Activated CD4-positive, alpha-beta T cell treated with anti-CD3 and anti-CD28 coated beads, Interleukin-2, Interleukin-6, amounts not matched to agents 100 ng/mL and 50 ng/mL, durations not matched to agents 16 hours and 8 hours (primary cell): ENCODE results near the gene SPRR1B.
"Not testable (repeated sequence)": the region's sequence is repeated elsewhere in the genome, so short reads cannot be mapped to it uniquely, and the experiment has no call there.

Source experiments
- DNase-seq: peaks from one replicate; pipeline ENCODE4 v3.0.0-alpha.2; 2020

The SPRR1B gene

DNA sequence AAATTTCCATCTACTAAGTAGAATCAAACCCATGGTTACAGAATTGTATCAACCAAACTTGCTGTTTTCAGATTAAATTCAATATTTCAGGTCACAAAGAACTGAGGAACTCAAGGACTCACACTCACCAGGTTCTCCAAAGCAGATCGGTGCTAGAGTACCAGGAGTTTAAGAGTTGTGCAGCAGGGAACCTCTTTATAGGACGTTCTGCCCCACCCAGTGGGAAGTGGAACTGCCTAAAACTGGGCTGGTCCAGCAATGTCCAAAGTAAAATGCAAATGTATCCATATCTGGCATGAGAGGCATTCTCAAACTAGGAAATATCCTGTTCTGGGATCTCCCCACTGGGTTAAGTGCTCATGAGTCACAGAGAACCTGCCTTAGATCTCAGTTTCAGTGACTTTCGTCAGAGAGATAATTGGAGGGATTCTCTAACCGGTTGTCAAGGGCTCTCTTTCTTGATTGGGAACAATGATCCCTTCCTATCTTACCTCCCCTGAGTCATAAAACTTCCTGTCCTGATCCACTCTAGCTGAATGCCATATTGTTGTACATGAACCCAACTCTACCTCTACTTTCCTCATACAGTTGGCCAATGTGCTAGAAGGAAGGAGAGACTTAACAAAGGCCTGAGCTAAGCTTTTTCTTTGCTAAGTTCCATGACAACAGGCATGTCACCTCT lies 10.1 kb downstream of the SPRR1B start, which contains the start of gene SPRR2D:
SPRR2D (minus strand) TSS at position 171 of the 682 bp plus-strand sequence. CDS start 774 bp downstream, outside the sequence.
- no peak for DNase-seq

DNA sequence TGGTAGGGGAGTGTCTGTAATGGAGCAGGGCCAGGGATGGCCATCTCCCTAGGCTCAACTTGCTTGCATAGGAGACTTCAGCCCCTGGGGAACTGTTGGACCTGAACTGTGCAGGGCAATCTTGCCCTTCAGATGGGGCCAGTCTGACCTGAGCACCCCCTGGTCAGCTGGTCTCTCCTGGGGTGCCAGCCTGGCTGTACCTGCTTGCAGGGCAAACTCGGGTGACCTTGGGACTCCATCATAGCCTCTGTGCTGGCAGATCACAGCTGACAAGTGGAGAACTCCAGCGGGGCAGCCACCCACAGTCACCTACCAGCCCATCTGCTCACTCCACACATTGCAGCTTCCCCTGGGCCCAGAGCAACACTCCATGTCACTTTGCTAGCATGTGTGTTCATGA lies 18.2 kb downstream of the SPRR1B start:
- no peak for DNase-seq

DNA sequence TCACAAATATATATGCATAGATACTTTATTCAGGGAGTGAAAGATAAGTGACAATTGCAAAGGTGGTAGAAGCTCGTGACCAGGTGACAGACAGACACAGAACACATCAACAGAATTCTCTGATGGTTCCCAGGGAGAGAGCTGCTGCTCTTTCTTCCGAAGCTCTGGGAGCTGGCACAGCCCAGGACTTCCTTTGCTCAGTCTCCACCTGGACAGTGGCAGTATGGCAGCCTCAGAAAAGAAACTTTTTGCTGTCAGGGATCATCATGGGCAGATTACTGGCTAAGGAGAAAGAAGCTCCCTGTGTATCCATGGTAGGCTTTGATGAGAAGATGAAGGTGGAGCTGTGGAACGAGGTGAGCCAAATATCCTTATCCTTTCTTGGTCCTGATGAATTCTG lies 25.1 kb downstream of the SPRR1B start:
- DNase-seq, result not testable (repeated sequence)

DNA sequence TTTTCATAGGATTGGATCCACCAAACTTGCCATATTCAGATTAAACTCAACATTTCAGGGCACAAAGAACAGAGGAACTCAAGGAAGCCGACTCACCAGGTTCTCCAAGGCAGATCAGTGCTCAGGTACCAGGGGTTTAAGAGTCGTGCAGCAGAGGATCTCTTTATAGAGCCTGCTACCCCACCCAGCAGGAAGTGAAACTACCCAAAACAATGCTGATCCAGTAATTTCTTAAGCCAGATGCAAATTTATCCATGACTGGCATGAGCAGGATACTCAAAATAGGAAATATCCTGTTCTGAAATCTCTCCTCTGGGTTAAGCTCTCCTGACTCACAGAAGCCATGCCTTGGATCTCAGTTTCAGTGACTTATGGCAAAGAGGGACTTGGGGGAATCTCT lies 26.4 kb downstream of the SPRR1B start, which contains the start of gene SPRR2A:
SPRR2A (minus strand) TSS at position 138 of the 400 bp plus-strand sequence. CDS start 777 bp downstream, outside the sequence.
- DNase-seq, result no peak

DNA sequence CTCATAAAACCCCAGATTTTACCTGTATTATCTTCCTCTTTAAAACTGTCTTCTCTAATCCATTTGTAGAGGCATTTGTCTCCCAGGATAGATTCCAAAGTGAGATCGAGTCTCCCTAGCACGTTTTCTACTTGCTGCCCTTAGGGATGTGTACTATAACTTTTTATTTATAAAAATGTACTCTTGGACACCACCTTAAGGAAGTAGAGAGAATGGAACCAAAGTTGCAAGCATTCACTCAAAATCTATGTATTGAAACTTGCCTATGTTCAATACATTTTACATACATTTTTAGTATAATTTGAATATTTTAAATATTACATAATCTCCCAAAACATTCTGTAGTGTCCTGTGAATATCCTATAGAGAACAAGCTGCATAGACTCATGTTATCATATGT lies 27.2 kb downstream of the SPRR1B start:
- DNase-seq, result no peak

DNA sequence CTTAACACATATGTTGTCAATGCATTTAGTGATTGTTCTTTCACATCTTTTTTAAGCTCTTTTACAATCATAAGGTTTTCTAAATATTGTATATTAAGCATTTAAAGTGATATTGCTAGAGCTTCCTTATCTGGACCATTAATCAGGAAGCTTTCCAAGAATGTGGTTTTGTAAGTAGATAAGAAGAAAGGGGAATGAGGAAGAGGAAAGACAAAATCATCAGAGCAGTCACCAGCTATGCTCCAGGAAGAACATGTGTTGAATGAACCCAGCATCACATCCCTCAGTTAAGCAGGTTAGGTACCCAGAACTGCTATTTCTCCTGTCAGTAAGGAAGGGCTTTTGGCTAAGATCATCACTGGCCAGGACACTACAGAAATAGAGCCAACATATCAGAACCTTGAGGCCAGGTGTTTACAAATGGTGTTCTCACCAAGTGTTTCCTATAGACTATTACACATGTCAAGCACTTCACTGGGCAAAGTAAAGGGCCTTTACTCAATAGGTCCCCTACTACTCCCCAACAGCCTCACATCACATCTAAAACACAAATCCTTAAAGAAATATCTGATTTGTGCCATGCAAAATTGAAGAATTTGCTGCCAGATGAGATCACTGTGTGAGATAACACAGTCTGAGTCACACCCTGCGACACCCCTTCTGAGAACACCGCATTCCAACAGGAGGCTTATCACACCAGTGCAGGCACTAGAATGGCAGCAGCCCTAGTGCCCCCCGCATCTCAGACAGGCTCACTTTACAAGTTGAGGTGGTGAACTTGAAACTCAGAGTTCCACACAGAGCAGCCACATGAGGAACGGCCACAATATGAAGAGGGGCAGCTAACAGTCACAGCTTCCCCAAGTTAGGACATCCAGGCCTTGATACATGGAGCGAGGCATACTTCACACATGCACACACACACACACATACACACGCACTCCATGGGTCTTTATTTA lies 28.1 kb downstream of the SPRR1B start:
- no peak for DNase-seq

DNA sequence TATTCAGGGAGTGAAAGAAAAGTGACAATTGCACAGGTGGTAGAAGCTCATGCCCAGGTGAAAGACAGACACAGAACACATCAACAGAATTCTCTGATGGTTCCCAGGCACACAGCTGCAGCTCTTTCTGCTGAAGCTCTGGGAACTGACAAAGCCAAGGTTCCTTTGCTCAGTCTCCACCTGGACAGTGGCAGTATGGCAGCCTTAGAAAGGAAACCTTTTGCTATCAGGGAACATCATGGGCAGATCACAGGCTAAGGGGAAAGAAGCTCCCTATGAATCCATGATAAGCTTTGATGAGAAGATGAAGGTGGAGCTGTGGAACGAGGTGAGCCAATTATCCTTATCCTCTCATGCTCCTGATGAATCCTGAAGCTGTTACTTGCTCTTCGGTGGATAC lies 39.2 kb downstream of the SPRR1B start:
- DNase-seq, result no peak

DNA sequence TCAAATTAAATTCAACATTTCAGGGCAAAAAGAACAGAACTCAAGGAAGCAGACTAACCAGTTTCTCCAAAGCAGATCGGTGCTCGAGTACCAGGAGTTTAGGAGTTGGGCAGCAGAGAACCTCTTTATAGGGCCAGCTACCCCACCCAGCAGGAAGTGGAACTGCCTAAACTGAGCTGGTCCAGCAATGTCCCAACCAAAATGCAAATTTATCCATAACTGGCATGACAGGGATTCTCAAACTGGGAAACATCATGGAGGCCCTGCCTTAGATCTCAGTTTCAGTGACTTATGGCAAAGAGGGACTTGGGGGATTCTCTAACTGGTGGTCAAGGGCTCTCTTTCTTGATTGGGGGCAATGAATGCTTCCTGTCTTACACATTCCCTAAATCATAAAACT lies 40.5 kb downstream of the SPRR1B start, which contains the start of gene SPRR2B:
SPRR2B (minus strand) TSS at position 101 of the 400 bp plus-strand sequence. CDS start 772 bp downstream, outside the sequence.
- DNase-seq, result no peak

DNA sequence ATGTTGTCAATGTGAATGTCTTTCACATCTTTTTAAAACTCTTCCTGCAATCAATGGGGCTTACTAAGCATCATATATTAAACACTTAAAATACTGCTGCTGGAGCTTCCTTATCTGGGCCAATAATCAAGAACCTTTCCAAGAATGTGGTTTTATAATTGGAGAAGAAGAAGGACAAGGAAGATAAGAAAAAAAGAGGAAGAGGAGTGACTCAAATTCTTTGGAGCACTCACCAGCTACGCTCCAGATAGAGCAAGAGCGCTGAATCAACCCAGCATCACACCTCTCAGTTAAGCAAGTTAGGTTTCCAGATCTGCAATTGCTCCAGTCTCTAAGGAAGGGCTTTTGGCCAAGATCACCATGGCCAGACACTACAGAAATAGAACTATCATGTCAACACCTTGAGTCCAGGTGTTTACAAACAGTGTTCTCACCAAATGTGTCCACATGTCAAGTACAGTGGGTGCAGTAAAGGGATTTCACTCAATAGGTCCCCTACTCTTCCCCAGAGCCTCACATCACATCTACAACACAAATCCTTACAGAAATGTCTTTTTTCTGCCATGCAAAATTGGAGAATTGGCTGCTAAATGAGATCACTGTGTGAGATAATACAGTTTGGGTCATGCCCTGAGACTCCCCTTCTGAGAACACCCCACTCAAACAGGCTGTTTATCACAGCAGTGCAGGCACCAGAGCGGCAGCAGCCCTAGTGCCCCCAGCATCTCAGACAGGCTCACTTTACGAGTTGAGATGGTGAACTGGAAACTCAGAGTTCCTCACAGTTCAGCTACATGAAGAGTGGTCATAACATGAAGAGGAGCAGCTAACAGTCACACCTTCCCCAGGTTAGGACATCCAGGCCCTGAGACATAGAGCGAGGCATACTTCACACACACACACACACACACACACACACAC lies 42.1 kb downstream of the SPRR1B start:
- no peak for DNase-seq

DNA sequence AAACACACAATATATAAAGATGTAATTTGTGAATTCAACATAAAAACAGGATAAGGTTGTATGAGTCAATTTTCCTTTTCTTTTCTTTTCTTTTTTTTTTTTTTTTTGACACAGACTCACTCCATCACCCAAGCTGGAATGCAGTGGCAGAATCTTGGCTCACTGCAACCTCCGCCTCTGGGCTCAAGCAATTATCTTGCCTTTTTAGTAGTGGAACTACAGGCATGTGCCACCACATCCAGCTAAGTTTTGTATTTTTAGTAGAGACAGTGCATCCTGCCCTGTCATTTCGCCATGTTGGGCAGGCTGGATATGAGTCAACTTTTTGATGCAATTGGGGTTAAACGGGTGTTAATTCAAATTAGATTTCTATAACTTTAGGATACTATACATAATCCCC lies 50.7 kb downstream of the SPRR1B start:
- no peak for DNase-seq
